H9 (cell line): Measurements from ENCODE around the gene MTIF2. TPM values are rescaled to one million over a fixed set of nuclear protein-coding genes. Genes with fewer than 3 reads are reported as not detected.
A peak's percentile ranks its signal among the peaks of the same experiment; 100 is the strongest.
"Not testable (repeated sequence)": the region's sequence is repeated elsewhere in the genome, so short reads cannot be mapped to it uniquely, and the experiment has no call there.

Source experiments
- DNase-seq: peaks from one replicate; pipeline ENCODE4 v3.0.0-alpha.2; 2017
- H2AFZ ChIP-seq: one replicate; pipeline ENCODE4 v1.6.1; 2013; ENCODE audit warnings: mild to moderate bottlenecking, low read length, control low read depth, moderate library complexity
- H2AK5ac ChIP-seq: 2 replicates; pipeline ENCODE4 v1.6.1; 2013; ENCODE audit warnings: low read length, control low read depth, mixed read lengths; ENCODE audit not compliant: insufficient read length
- H2BK120ac ChIP-seq: one replicate; pipeline ENCODE4 v1.6.1; 2013; ENCODE audit warnings: low read depth, mild to moderate bottlenecking, low read length, control low read depth, inconsistent platforms; ENCODE audit not compliant: poor library complexity, severe bottlenecking
- H2BK12ac ChIP-seq: 2 replicates; pipeline ENCODE4 v1.6.1; 2013; ENCODE audit warnings: low read length, control low read depth, mixed read lengths, low read depth; ENCODE audit not compliant: insufficient read length
- H2BK15ac ChIP-seq: 2 replicates; pipeline ENCODE4 v1.6.1; 2013; ENCODE audit warnings: low read depth, low read length, control low read depth
- H2BK20ac ChIP-seq: one replicate; pipeline ENCODE4 v1.6.1; 2013; ENCODE audit warnings: low read depth, mild to moderate bottlenecking, low read length, control low read depth, inconsistent platforms; ENCODE audit not compliant: poor library complexity, severe bottlenecking
- H2BK5ac ChIP-seq: 2 replicates; pipeline ENCODE4 v1.6.1; 2013; ENCODE audit warnings: low read length, control low read depth, mixed read lengths; ENCODE audit not compliant: insufficient read length
- H3K14ac ChIP-seq: 2 replicates; pipeline ENCODE4 v1.6.1; 2013; ENCODE audit warnings: low read length, control low read depth; ENCODE audit not compliant: insufficient read depth
- H3K18ac ChIP-seq: 2 replicates; pipeline ENCODE4 v1.6.1; 2013; ENCODE audit warnings: low read depth, mild to moderate bottlenecking, mixed read lengths, low read length, control low read depth; ENCODE audit not compliant: insufficient read length
- H3K23ac ChIP-seq: 2 replicates; pipeline ENCODE4 v1.6.1; 2013; ENCODE audit warnings: low read length, control low read depth, mixed read lengths, low read depth; ENCODE audit not compliant: insufficient read length
- H3K23me2 ChIP-seq: 2 replicates; pipeline ENCODE4 v1.6.1; 2013; ENCODE audit warnings: low read depth, mild to moderate bottlenecking, mixed read lengths, low read length, control low read depth; ENCODE audit not compliant: insufficient read length, poor library complexity, severe bottlenecking
- H3K27ac ChIP-seq: 2 replicates; pipeline ENCODE4 v1.5.1; 2013; ENCODE audit warnings: low read length, control low read depth, mixed read lengths, low read depth; ENCODE audit not compliant: insufficient read length
- H3K27me3 ChIP-seq: 2 replicates; pipeline ENCODE4 v1.6.1; 2013; ENCODE audit warnings: low read length, control low read depth, inconsistent platforms; ENCODE audit not compliant: insufficient read depth
- H3K4ac ChIP-seq: 2 replicates; pipeline ENCODE4 v1.6.1; 2013; ENCODE audit warnings: low read depth, mild to moderate bottlenecking, control low read depth, inconsistent platforms, low read length, moderate library complexity
- H3K4me1 ChIP-seq: 2 replicates; pipeline ENCODE4 v1.6.1; 2013; ENCODE audit warnings: low read length, control low read depth, inconsistent platforms; ENCODE audit not compliant: insufficient read depth
- H3K4me2 ChIP-seq: 2 replicates; pipeline ENCODE4 v1.6.1; 2013; ENCODE audit warnings: low read length, control low read depth, mixed read lengths; ENCODE audit not compliant: insufficient read length, insufficient read depth
- H3K56ac ChIP-seq: 2 replicates; pipeline ENCODE4 v1.6.1; 2013; ENCODE audit warnings: low read depth, mild to moderate bottlenecking, mixed read lengths, low read length, control low read depth; ENCODE audit not compliant: insufficient read length
- H3K79me1 ChIP-seq: 2 replicates; pipeline ENCODE4 v1.6.1; 2013; ENCODE audit warnings: low read depth, mild to moderate bottlenecking, moderate library complexity, low read length, control low read depth, inconsistent platforms; ENCODE audit not compliant: insufficient read depth, poor library complexity, severe bottlenecking
- H3K79me2 ChIP-seq: 2 replicates; pipeline ENCODE4 v1.6.1; 2013; ENCODE audit warnings: low read length, control low read depth, inconsistent platforms; ENCODE audit not compliant: insufficient read depth
- H3K9ac ChIP-seq: 2 replicates; pipeline ENCODE4 v1.6.1; 2013; ENCODE audit warnings: low read length, control low read depth, mixed read lengths; ENCODE audit not compliant: insufficient read length; ENCODE audit errors: extremely low read depth
- H3K9me3 ChIP-seq: one replicate; pipeline ENCODE4 v1.6.1; 2013; ENCODE audit warnings: low read depth, low read length, inconsistent platforms; ENCODE audit not compliant: control insufficient read depth
- H3T11ph ChIP-seq: one replicate; pipeline ENCODE4 v1.6.1; 2013; ENCODE audit warnings: mild to moderate bottlenecking, low read length, control low read depth, inconsistent platforms
- H4K20me1 ChIP-seq: one replicate; pipeline ENCODE4 v1.6.1; 2013; ENCODE audit not compliant: control insufficient read depth, insufficient read length, insufficient read depth
- H4K5ac ChIP-seq: 2 replicates; pipeline ENCODE4 v1.6.1; 2013; ENCODE audit warnings: low read depth, mild to moderate bottlenecking, mixed read lengths, low read length, control low read depth; ENCODE audit not compliant: insufficient read length
- H4K8ac ChIP-seq: replicated peaks from 2 replicates; pipeline ENCODE4 v1.6.1; 2013; ENCODE audit warnings: low read length, control low read depth, mixed read lengths, low read depth; ENCODE audit not compliant: insufficient read length
- H4K91ac ChIP-seq: 2 replicates; pipeline ENCODE4 v1.6.1; 2013; ENCODE audit warnings: low read depth, mild to moderate bottlenecking, moderate library complexity, mixed read lengths, low read length, control low read depth; ENCODE audit not compliant: insufficient read length
- H3K27ac Mint-ChIP-seq, 3 experiments: 2 replicates in 2 of 3; 3 replicates in 1 of 3; pipeline ENCODE4 v1.8.0; 2020 to 2021; ENCODE audit warnings: mixed read lengths in 3 of 3, mild to moderate bottlenecking in 1 of 3, moderate library complexity in 1 of 3
- H3K27me3 Mint-ChIP-seq: 2 replicates; pipeline ENCODE4 v1.8.0; 2021; ENCODE audit warnings: low read depth, mild to moderate bottlenecking, moderate library complexity, mixed read lengths
- H3K36me3 Mint-ChIP-seq, 3 experiments: 2 replicates in 2 of 3; 3 replicates in 1 of 3; pipeline ENCODE4 v1.8.0; 2020 to 2021; ENCODE audit warnings: low read depth in 3 of 3, mixed read lengths in 3 of 3; ENCODE audit not compliant: insufficient read depth in 1 of 3
- H3K4me1 Mint-ChIP-seq, 2 experiments: 2 replicates each; pipeline ENCODE4 v1.8.0; 2020; ENCODE audit warnings: mixed read lengths in 2 of 2
- H3K4me3 Mint-ChIP-seq, 2 experiments: 2 replicates in 1 of 2; 3 replicates in 1 of 2; pipeline ENCODE4 v1.8.0; 2020 to 2021; ENCODE audit warnings: mild to moderate bottlenecking in 2 of 2, mixed read lengths in 2 of 2, moderate library complexity in 1 of 2
- H3K9me3 Mint-ChIP-seq, 2 experiments: 2 replicates in 1 of 2; 3 replicates in 1 of 2; pipeline ENCODE4 v1.8.0; 2020; ENCODE audit warnings: mild to moderate bottlenecking in 2 of 2, mixed read lengths in 2 of 2, moderate library complexity in 1 of 2
- CTCF ChIP-seq: fragments of 200-600 bp; sonication (generic); conservative IDR thresholded peaks from 3 replicates; pipeline ENCODE4 v1.8.0; 2021; ENCODE audit warnings: antibody characterized with exemption, mild to moderate bottlenecking
- WGBS: extraction: QIAGEN DNeasy Blood & Tissue Kit; methylation state at CpG from one replicate; pipeline ENCODE4 v1.1.7; 2013; ENCODE audit warnings: missing lambda C conversion rate, low lambda C conversion rate, mixed read lengths; ENCODE audit not compliant: insufficient read length; ENCODE audit errors: extremely low coverage; 5-methylcytosine and 5-hydroxymethylcytosine counted together
- total RNA-seq: library from RNA; stranded (reverse); gene quantifications from 2 replicates; pipeline ENCODE4 v1.2.1, GENCODE V29; 2021

Gene MTIF2
- total RNA-seq, 1 experiment from 2014 or later: 35.6 TPM

- Histone ChIP-seq H3K9ac (peak overlapping the region; percentile 29), H3K4me2 (peak overlapping the region; percentile 71), H2BK120ac (no peak overlapping the region), H3K9me3 (no peaks in the 10 kb centered on the region), H3K27me3 (no peaks in the 10 kb centered on the region), H2AK5ac (no peak overlapping the region), H4K5ac (peak overlapping the region; percentile 11), H3K23ac (no peak overlapping the region), H2AFZ (no peak overlapping the region), H4K8ac (no peak overlapping the region), H3K23me2 (peaks cover 8% of the 10 kb centered on the region), H3K4me1 (no peaks in the 10 kb centered on the region; the same call in 1 of the 2 replicates), H3K14ac (peak overlapping the region; percentile 82), H3K27ac (no peak overlapping the region), H4K91ac (no peak overlapping the region), H3K18ac (peak overlapping the region; percentile 83), H3K79me1 (no peaks in the 10 kb centered on the region), H4K20me1 (no peaks in the 10 kb centered on the region), H3K56ac (no peak overlapping the region), H2BK20ac (no peak overlapping the region), H3K79me2 (no peaks in the 10 kb centered on the region), H2BK5ac (no peak overlapping the region), H3K4ac (no peak overlapping the region), H3T11ph (no peak overlapping the region), H2BK12ac (no peak overlapping the region), H2BK15ac (no peak overlapping the region)
- no peak for TF ChIP-seq CTCF
- DNase-seq: peak; percentile 75
- Mint-ChIP-seq H3K27me3 (no peaks in the 10 kb centered on the region), H3K4me3 (peak overlapping the region; percentile 72 to 89), H3K4me1 (peaks cover 47 to 49% of the 10 kb centered on the region in 2 experiments), H3K9me3 (no peaks in the 10 kb centered on the region), H3K27ac (peak overlapping the region; percentile 95 to 98 (median 96)), H3K36me3 (peaks cover 2 to 15% (median 10%) of the 10 kb centered on the region in 3 experiments)
- no CpG with 5 or more reads among the region's 60 CpGs for WGBS
These were observed 13.3 kb upstream of the MTIF2 start for GRCh38 chr2:55282110-55282917.

DNA sequence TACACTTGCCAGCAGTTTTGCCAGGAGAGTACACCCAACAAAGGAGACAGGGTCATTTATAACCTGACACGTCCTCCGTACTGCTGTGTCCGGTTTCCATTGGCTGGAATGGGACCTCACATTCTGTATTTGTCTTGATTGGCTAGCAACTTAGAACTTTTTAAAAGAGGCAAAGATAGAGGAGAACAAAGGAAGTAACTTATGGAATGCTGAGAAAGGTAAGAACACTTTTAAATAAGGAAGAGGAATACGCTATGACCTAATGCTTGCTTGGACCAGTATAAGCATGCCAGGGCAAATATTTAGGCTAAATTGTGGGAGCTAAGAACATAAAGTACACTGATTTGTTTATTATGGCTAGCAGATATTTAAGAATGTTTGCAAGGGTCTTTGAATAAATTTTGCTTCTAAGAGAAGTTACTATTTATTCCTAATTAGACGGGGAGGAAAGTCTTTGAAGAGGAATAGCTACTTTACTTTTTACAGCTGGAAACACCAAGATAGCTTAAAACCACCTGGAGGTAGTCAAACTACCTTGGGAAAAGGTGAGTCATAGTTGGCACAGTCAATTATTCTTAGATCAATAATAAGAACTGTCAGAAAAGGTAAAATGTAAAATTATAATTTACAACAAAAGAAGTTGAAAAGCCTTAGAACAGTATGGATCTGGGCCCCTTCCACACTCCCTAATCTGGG is 12.0 kb upstream of the MTIF2 start:
- not testable (repeated sequence) for H3K14ac ChIP-seq, H2BK20ac ChIP-seq, H2AFZ ChIP-seq, H3T11ph ChIP-seq, H3K27me3 ChIP-seq, H4K5ac ChIP-seq, H3K4ac ChIP-seq, H3K56ac ChIP-seq, H3K79me1 ChIP-seq, DNase-seq, H2BK120ac ChIP-seq, H3K9ac ChIP-seq, H4K91ac ChIP-seq, H3K4me2 ChIP-seq, H2BK15ac ChIP-seq, H3K79me2 ChIP-seq, H2BK12ac ChIP-seq, H3K4me1 ChIP-seq, H4K20me1 ChIP-seq, H4K8ac ChIP-seq, H3K23ac ChIP-seq, H2AK5ac ChIP-seq, H3K27ac ChIP-seq, H3K23me2 ChIP-seq, H3K9me3 ChIP-seq, H3K27me3 Mint-ChIP-seq, H3K18ac ChIP-seq, H3K36me3 Mint-ChIP-seq, H2BK5ac ChIP-seq, H3K9me3 Mint-ChIP-seq
- no CpG with 5 or more reads among the region's 5 CpGs for WGBS
- H3K4me1 Mint-ChIP-seq: peaks cover 44 to 46% of the 10 kb centered on the region in 2 experiments
- H3K4me3 Mint-ChIP-seq: peak overlapping the region; percentile 9 to 57; a peak in 3 of 5 replicates
- peak overlapping the region in 2 of 3 experiments; percentile 98 to 99; a peak in 4 of 7 replicates for H3K27ac Mint-ChIP-seq
